Measurements from ENCODE around the gene UBXN10. TPM values are rescaled to one million over a fixed set of nuclear protein-coding genes. Genes with fewer than 3 reads are reported as not detected.
A peak's percentile ranks its signal among the peaks of the same experiment; 100 is the strongest.

Gene UBXN10
- total and polyA plus RNA-seq, 2 of the 13 experiments (the other 11 are each of a cell fraction or from before 2014, with no cell fraction given), result 0.04 to 0.05 TPM

GRCh38 chr1:20212685-20213331 lies 26.9 kb downstream of the UBXN10 start:
- intact Hi-C loops (cut with micrococcal nuclease; ENCODE audit: unreplicated experiment), result loop anchor here (1.0 kb wide), 1 partner anchor 280 kb away; no protein-coding TSS in a partner anchor
- no peak for FAIRE-seq
- Histone ChIP-seq H2AFZ (ENCODE audit: low read length) (no peak overlapping the region), H3K79me2 (ENCODE audit: insufficient read depth, low read length) (no peaks in the 10 kb centered on the region), H3K4me3 (replicated peaks in 1 of 3; ENCODE audit: insufficient read depth in 1 of 3, low read depth in 2 of 3, low read length in 3 of 3) (peak overlapping the region in 1 of 3 experiments; percentile 38; a peak in 1 of 6 replicates), H3K4me1 (ENCODE audit: insufficient read depth, low read length) (no peaks in the 10 kb centered on the region; the same call in 1 of the 2 replicates), H3K27me3 (ENCODE audit: control insufficient read depth in 1 of 2, insufficient read depth in 2 of 2, low read length in 2 of 2) (peaks cover 0 to 39% of the 10 kb centered on the region in 2 experiments; a peak in 3 of 5 replicates), H4K20me1 (ENCODE audit: insufficient read depth, low read length) (no peaks in the 10 kb centered on the region), H3K36me3 (replicated peaks in 1 of 2; ENCODE audit: control insufficient read depth in 1 of 2, insufficient read depth in 2 of 2, low read length in 2 of 2) (no peaks in the 10 kb centered on the region), H3K4me2 (ENCODE audit: low read depth, low read length) (peak overlapping the region; percentile 54), H3K9ac (ENCODE audit: insufficient read depth, low read depth, low read length) (peak overlapping the region; percentile 23; the same call in 1 of the 2 replicates), H3K27ac (ENCODE audit: extremely low read length, insufficient read depth, low read length) (no peak overlapping the region), H3K9me3 (ENCODE audit: low read length) (no peaks in the 10 kb centered on the region)
- ATAC-seq, result peak; percentile 86
- BruUV-seq (replicated peaks), result no TSS peak
- ChIA-PET POLR2A (no interaction called here), CTCF (ENCODE audit: low intra/inter-chr PET ratio, low total read pairs) (interaction anchor here (0.6 to 1.5 kb wide), 3 partner anchors 58 to 281 kb away, joined by 3 to 13 read pairs (median 5); no protein-coding TSS in a partner anchor)
- in situ Hi-C loops (cut with HindIII; ENCODE audit: extremely low pct_ligation_motif_present, low pct_unique_long_range_greater_than_20kb), result loop anchor here (10.0 kb wide), 1 partner anchor 212 kb away; no protein-coding TSS in a partner anchor
- peak; percentile 31 for DNase-seq (ENCODE audit: low spot score)
- 14% methylated on average over 17 of the region's 21 CpGs for WGBS (ENCODE audit: low lambda C conversion rate)
- TF ChIP-seq ZNF614 (CRISPR knock-in tag; IDR thresholded peaks at IDR 0.05; ENCODE audit: borderline replicate concordance) (no peak), RAD21 (CRISPR knock-in tag; IDR thresholded peaks at IDR 0.05) (peak; percentile 44; the same call in 1 of the 2 replicates), ZNF362 (CRISPR knock-in tag; IDR thresholded peaks at IDR 0.05; ENCODE audit: borderline replicate concordance) (peak; percentile 87), ZNF468 (CRISPR knock-in tag; IDR thresholded peaks at IDR 0.05) (no peak), STAG1 (CRISPR knock-in tag; IDR thresholded peaks at IDR 0.05) (peak; percentile 72), KDM2A (CRISPR knock-in tag; IDR thresholded peaks at IDR 0.05; ENCODE audit: borderline replicate concordance, low read depth) (0 out of 2 replicates have a peak, but pooled peaks have one; percentile 21), ZBTB4 (CRISPR knock-in tag; IDR thresholded peaks at IDR 0.05; ENCODE audit: borderline replicate concordance) (0 out of 2 replicates have a peak, but pooled peaks have one; percentile 66), SIX1 (CRISPR knock-in tag; IDR thresholded peaks at IDR 0.05; ENCODE audit: borderline replicate concordance) (no peak), ZNF44 (CRISPR knock-in tag; IDR thresholded peaks at IDR 0.05) (0 out of 2 replicates have a peak, but pooled peaks have one; percentile 63), ZNF235 (CRISPR knock-in tag; IDR thresholded peaks at IDR 0.05; ENCODE audit: borderline replicate concordance) (no peak), NCOA5 (CRISPR knock-in tag; IDR thresholded peaks at IDR 0.05) (no peak), ZNF282 (IDR thresholded peaks at IDR 0.05; ENCODE audit: partially characterized antibody) (no peak), SMC3 (IDR thresholded peaks at IDR 0.05; ENCODE audit: low read length) (peak; percentile 58), KLF15 (CRISPR knock-in tag; IDR thresholded peaks at IDR 0.05; ENCODE audit: borderline replicate concordance) (0 out of 2 replicates have a peak, but pooled peaks have one; percentile 49), NFKB2 (CRISPR knock-in tag; IDR thresholded peaks at IDR 0.05; ENCODE audit: borderline replicate concordance) (0 out of 2 replicates have a peak, but pooled peaks have one; percentile 35), PAWR (CRISPR knock-in tag; IDR thresholded peaks at IDR 0.05; ENCODE audit: borderline replicate concordance) (no peak), ZNF639 (CRISPR knock-in tag; conservative IDR thresholded peaks at IDR 0.05) (no peak), ZMAT5 (CRISPR knock-in tag; IDR thresholded peaks at IDR 0.05; ENCODE audit: borderline replicate concordance, low read depth) (no peak)
